Uterus (tissue), 4 donors: Measurements from ENCODE around the gene RNF214. TPM values are rescaled to one million over a fixed set of nuclear protein-coding genes. Genes with fewer than 3 reads are reported as not detected.

ENCODE experiments used
- DNase-seq, 2 donors: peaks; one replicate each; pipeline ENCODE4 v3.0.0-alpha.2; 2019 to 2020
- H3K27ac ChIP-seq, 2 donors: fragments of 200-600 bp; sonication (generic); 1 replicate in 1 of 2; 2 replicates in 1 of 2; pipeline ENCODE4 v1.5.1; 2016 to 2018
- H3K27me3 ChIP-seq, 2 donors: fragments of 200-600 bp; sonication (generic); one replicate each; pipeline ENCODE4 v1.5.1; 2018 to 2019; ENCODE audit warnings: control low read depth in 1 of 2
- H3K36me3 ChIP-seq, 2 donors: fragments of 200-600 bp; sonication (generic); one replicate each; pipeline ENCODE4 v1.5.1; 2019; ENCODE audit warnings: control low read depth in 1 of 2
- H3K4me1 ChIP-seq, 2 donors: fragments of 200-600 bp; sonication (generic); one replicate each; pipeline ENCODE4 v1.5.1; 2018 to 2019; ENCODE audit warnings: control low read depth in 1 of 2
- H3K4me3 ChIP-seq, 2 donors: fragments of 200-600 bp; sonication (generic); 1 replicate in 1 of 2; 2 replicates in 1 of 2; pipeline ENCODE4 v1.5.1; 2018 to 2019; ENCODE audit warnings: mild to moderate bottlenecking in 1 of 2
- H3K9me3 ChIP-seq, 2 donors: fragments of 200-600 bp; sonication (generic); one replicate each; pipeline ENCODE4 v1.5.1; 2019; ENCODE audit warnings: control low read depth in 1 of 2
- POLR2A ChIP-seq, 2 donors: fragments of 450-650 bp; IDR thresholded peaks; one replicate each; pipeline ENCODE4 v1.6.1; 2016; ENCODE audit warnings: antibody characterized with exemption in 2 of 2, mild to moderate bottlenecking in 1 of 2, moderate library complexity in 1 of 2
- intact Hi-C: fragments of 100-400 bp; cut with DNase I; formaldehyde crosslinking; loops from one replicate; pipeline ENCODE4 v1.15.1; 2023; ENCODE audit warnings: low total_unique reads
- total RNA-seq, 4 donors: library from RNA; depleted of rRNA in 3 of 4; stranded (reverse); fragments of >200 nt in 3 of 4; gene quantifications; one replicate each; pipeline versions ENCODE4 v1.1.0 to v1.2.4, GENCODE V29; 2014 to 2023
- TF ChIP-seq, protein P1 (sequence below), 4 experiments: fragments of 200-600 bp in 2 of 4; fragments of 450-650 bp in 2 of 4; sonication (generic) in 2 of 4; IDR thresholded peaks; one replicate each; pipeline ENCODE4 v1.5.1; 2016 to 2019; ENCODE audit warnings: antibody characterized with exemption in 4 of 4, mild to moderate bottlenecking in 2 of 4, moderate library complexity in 1 of 4
- donor health status: DM: yes; HTN: yes; CAD: no.

Gene RNF214
- total RNA-seq, 4 donors from 2014 or later, result 4.4 to 38.6 (median 11.4) TPM

DNA sequence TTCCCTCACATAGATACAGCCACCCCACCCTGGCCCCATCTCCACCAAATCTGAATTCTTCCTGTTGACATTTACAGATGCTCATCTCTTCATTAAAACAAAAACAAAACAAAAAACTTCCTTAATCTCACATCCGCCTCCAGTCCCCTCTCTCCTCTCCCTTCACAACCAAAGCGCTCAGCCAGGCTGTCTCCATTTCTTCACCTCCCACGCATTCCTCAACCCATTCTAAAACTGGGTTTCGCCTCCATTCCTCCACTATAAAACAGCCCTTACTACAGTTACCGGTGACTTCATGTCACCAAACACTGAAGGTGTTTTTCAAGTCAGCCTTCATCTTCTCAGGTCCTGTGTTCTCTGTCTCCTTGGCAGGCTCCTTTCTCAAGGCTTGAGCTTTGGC lies 68.3 kb downstream of the RNF214 start:
- Histone ChIP-seq H3K4me3 (peak overlapping the region; percentile 12 to 27), H3K27ac (peak overlapping the region; percentile 73 to 75)
- peak in 1 of 2 donors; percentile 36 for DNase-seq

GRCh38 chr11:117302228-117302627 lies 69.8 kb downstream of the RNF214 start:
- TF ChIP-seq, protein P1, sequence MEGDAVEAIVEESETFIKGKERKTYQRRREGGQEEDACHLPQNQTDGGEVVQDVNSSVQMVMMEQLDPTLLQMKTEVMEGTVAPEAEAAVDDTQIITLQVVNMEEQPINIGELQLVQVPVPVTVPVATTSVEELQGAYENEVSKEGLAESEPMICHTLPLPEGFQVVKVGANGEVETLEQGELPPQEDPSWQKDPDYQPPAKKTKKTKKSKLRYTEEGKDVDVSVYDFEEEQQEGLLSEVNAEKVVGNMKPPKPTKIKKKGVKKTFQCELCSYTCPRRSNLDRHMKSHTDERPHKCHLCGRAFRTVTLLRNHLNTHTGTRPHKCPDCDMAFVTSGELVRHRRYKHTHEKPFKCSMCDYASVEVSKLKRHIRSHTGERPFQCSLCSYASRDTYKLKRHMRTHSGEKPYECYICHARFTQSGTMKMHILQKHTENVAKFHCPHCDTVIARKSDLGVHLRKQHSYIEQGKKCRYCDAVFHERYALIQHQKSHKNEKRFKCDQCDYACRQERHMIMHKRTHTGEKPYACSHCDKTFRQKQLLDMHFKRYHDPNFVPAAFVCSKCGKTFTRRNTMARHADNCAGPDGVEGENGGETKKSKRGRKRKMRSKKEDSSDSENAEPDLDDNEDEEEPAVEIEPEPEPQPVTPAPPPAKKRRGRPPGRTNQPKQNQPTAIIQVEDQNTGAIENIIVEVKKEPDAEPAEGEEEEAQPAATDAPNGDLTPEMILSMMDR (IDR thresholded peaks at IDR 0.05), result no peak
- TF ChIP-seq POLR2A (IDR thresholded peaks at IDR 0.05), result no peak
- no peaks in the 10 kb centered on the region for H3K27me3 ChIP-seq
- H3K36me3 ChIP-seq, result no peaks in the 10 kb centered on the region
- H3K4me3 ChIP-seq, result no peak overlapping the region
- intact Hi-C loops, result no loop called here
- H3K27ac ChIP-seq, result no peak overlapping the region
- DNase-seq, result no peak
- no peaks in the 10 kb centered on the region for H3K9me3 ChIP-seq
- peaks cover 0 to 5% of the 10 kb centered on the region in 2 donors for H3K4me1 ChIP-seq

More for the DNA sequence above, 68.3 kb downstream of the RNF214 start:
- no peaks in the 10 kb centered on the region for H3K36me3 ChIP-seq
- H3K4me1 ChIP-seq, result peaks cover 0 to 5% of the 10 kb centered on the region in 2 donors
- intact Hi-C loops, result no loop called here
- TF ChIP-seq, protein P1 (IDR thresholded peaks at IDR 0.05), result no peak
- TF ChIP-seq POLR2A (IDR thresholded peaks at IDR 0.05), result no peak
- no peaks in the 10 kb centered on the region for H3K9me3 ChIP-seq
- H3K27me3 ChIP-seq, result no peaks in the 10 kb centered on the region

- no peak overlapping the region for H3K27ac ChIP-seq
- H3K27me3 ChIP-seq, result no peaks in the 10 kb centered on the region
- H3K4me3 ChIP-seq, result no peak overlapping the region
- no peaks in the 10 kb centered on the region for H3K9me3 ChIP-seq
- DNase-seq, result no peak
- no peak for TF ChIP-seq POLR2A (IDR thresholded peaks at IDR 0.05)
- H3K36me3 ChIP-seq, result no peaks in the 10 kb centered on the region
- H3K4me1 ChIP-seq, result peaks cover 0 to 5% of the 10 kb centered on the region in 2 donors
- intact Hi-C loops, result no loop called here
Observed at GRCh38 chr11:117303101-117303500, 70.6 kb downstream of the RNF214 start.

- intact Hi-C loops, result no loop called here
- no peak for DNase-seq
- no peak for TF ChIP-seq POLR2A (IDR thresholded peaks at IDR 0.05)
- TF ChIP-seq, protein P1 (IDR thresholded peaks at IDR 0.05), result no peak
- no peaks in the 10 kb centered on the region for H3K9me3 ChIP-seq
- H3K4me1 ChIP-seq, result peaks cover 0 to 5% of the 10 kb centered on the region in 2 donors
- no peak overlapping the region for H3K27ac ChIP-seq
- no peaks in the 10 kb centered on the region for H3K36me3 ChIP-seq
- no peaks in the 10 kb centered on the region for H3K27me3 ChIP-seq
- no peak overlapping the region for H3K4me3 ChIP-seq
Observed at GRCh38 chr11:117303646-117304315, 71.3 kb downstream of the RNF214 start.

DNA sequence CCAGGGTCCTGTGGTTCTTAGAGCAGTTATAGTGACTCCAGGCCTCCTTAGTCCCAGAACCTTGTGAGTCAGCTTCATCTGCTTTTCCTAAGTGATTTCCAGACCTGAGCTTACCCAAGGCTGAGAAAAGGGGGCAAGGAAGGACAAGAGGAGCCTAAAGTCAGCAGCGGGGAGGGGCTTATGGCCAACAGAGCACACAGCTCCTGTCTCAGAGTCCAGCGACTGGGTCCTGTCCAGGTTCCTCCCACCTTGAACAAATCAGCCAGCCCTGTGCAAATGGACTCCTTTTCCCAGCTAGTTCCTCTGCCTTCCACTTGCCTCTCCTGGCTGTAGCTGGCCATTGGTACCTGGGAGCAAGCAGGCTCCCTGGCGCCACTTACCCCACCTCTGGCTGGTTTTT lies 72.7 kb downstream of the RNF214 start:
- Histone ChIP-seq H3K27ac (no peak overlapping the region), H3K36me3 (no peaks in the 10 kb centered on the region), H3K27me3 (no peaks in the 10 kb centered on the region), H3K9me3 (no peaks in the 10 kb centered on the region), H3K4me3 (no peak overlapping the region), H3K4me1 (no peaks in the 10 kb centered on the region)
- TF ChIP-seq, protein P1 (IDR thresholded peaks at IDR 0.05), result no peak
- no peak for TF ChIP-seq POLR2A (IDR thresholded peaks at IDR 0.05)
- intact Hi-C loops, result no loop called here
- DNase-seq, result no peak
